PC-3 (cell line): ENCODE results near the gene SPATA6. TPM values are rescaled to one million over a fixed set of nuclear protein-coding genes. Genes with fewer than 3 reads are reported as not detected.
A peak's percentile ranks its signal among the peaks of the same experiment; 100 is the strongest.

ENCODE experiments used
- ATAC-seq: fragments of 200-7000 bp; cut with Tn5 transposase; 2 replicates; pipeline ENCODE4 v1.9.1; 2020; ENCODE audit warnings: mild to moderate bottlenecking, moderate library complexity
- BruUV-seq: library from RNA; stranded (reverse); fragments of 400-500 nt; replicated peaks from 2 replicates; lab custom pipeline; 2021; lab: Mats Ljungman, UMichigan
- CTCF ChIA-PET: fragments of 300-600 bp; sonication (Branson Sonifier 250); formaldehyde crosslinking; loops from one replicate; lab custom pipeline; 2022; ENCODE audit warnings: antibody characterized with exemption; lab: Charles Lee
- POLR2A ChIA-PET: fragments of 300-600 bp; sonication (Branson Sonifier 250); formaldehyde crosslinking; loops from one replicate; lab custom pipeline; 2022; ENCODE audit warnings: antibody characterized with exemption; ENCODE audit not compliant: unreplicated experiment; lab: Charles Lee
- DNase-seq: peaks from one replicate; pipeline ENCODE4 v3.0.0-alpha.2; 2015
- H2AFZ ChIP-seq: fragments of 300-600 bp; sonication (generic); 2 replicates; pipeline ENCODE4 v1.6.0; 2016; ENCODE audit warnings: antibody characterized with exemption, low read length
- H3F3A ChIP-seq: fragments of 300-600 bp; sonication (generic); one replicate; pipeline ENCODE4 v1.6.0; 2017; ENCODE audit warnings: antibody characterized with exemption, low read length, control low read depth, mild to moderate bottlenecking; ENCODE audit not compliant: unreplicated experiment
- H3K27ac ChIP-seq: fragments of 300-600 bp; sonication (generic); 2 replicates; pipeline ENCODE4 v1.5.1; 2016; ENCODE audit warnings: mild to moderate bottlenecking, low read length
- H3K27me3 ChIP-seq: fragments of 300-600 bp; sonication (generic); 2 replicates; pipeline ENCODE4 v1.6.1; 2016; ENCODE audit warnings: low read length, mixed read lengths
- H3K36me3 ChIP-seq: fragments of 300-600 bp; sonication (generic); 2 replicates; pipeline ENCODE4 v1.6.1; 2016; ENCODE audit warnings: low read depth, mixed run types, low read length, mixed read lengths
- H3K4me1 ChIP-seq: fragments of 300-600 bp; sonication (generic); 2 replicates; pipeline ENCODE4 v1.5.1; 2016; ENCODE audit warnings: low read length; ENCODE audit not compliant: insufficient read depth
- H3K4me2 ChIP-seq: fragments of 300-600 bp; sonication (generic); 2 replicates; pipeline ENCODE4 v1.6.0; 2016; ENCODE audit warnings: low read length
- H3K4me3 ChIP-seq: fragments of 300-600 bp; sonication (generic); 2 replicates; pipeline ENCODE4 v1.5.1; 2016; ENCODE audit warnings: mild to moderate bottlenecking, low read length, mixed read lengths
- H3K79me2 ChIP-seq: fragments of 300-600 bp; sonication (generic); 2 replicates; pipeline ENCODE4 v1.6.1; 2017; ENCODE audit warnings: low read length, mixed read lengths
- H3K9ac ChIP-seq: fragments of 300-600 bp; sonication (generic); 2 replicates; pipeline ENCODE4 v1.6.0; 2016; ENCODE audit warnings: mild to moderate bottlenecking, low read length
- H3K9me2 ChIP-seq: fragments of 300-600 bp; sonication (generic); replicated peaks from 2 replicates; pipeline ENCODE4 v1.6.1; 2016; ENCODE audit warnings: mixed run types, low read length, mixed read lengths
- H3K9me3 ChIP-seq: fragments of 300-600 bp; sonication (generic); 2 replicates; pipeline ENCODE4 v1.6.1; 2016; ENCODE audit warnings: low read length, mixed read lengths
- H4K20me1 ChIP-seq: fragments of 300-600 bp; sonication (generic); 2 replicates; pipeline ENCODE4 v1.6.1; 2016; ENCODE audit warnings: low read length, mixed read lengths
- CTCF ChIP-seq: fragments of 300-600 bp; sonication (generic); conservative IDR thresholded peaks from 2 replicates; pipeline ENCODE4 v1.5.1; 2017; ENCODE audit warnings: antibody characterized with exemption, low read depth, mild to moderate bottlenecking, low read length
- EZH2 ChIP-seq: fragments of 300-600 bp; sonication (generic); IDR thresholded peaks from one replicate; pipeline ENCODE4 v1.6.1; 2017; ENCODE audit warnings: antibody characterized with exemption, mild to moderate bottlenecking, low read length; ENCODE audit not compliant: unreplicated experiment
- EZH2phosphoT487 ChIP-seq: fragments of 300-600 bp; sonication (generic); IDR thresholded peaks from 2 replicates; pipeline ENCODE4 v1.6.1; 2018; ENCODE audit warnings: mild to moderate bottlenecking, antibody characterized with exemption, low read length, borderline replicate concordance
- intact Hi-C: fragments of 100-400 bp; cut with micrococcal nuclease; formaldehyde crosslinking; loops from 2 replicates; pipeline ENCODE4 v1.9.0; 2023
- total RNA-seq: library from RNA; depleted of rRNA; stranded (reverse); fragments of >200 nt; gene quantifications from 2 replicates; pipeline ENCODE4 v1.2.3, GENCODE V29; 2014; rRNA removed

Gene SPATA6
- total RNA-seq, 1 experiment from 2014 or later, result 0.40 TPM

GRCh38 chr1:48246727-48247126 lies 225.3 kb downstream of the SPATA6 start:
- Histone ChIP-seq H3K9me2 (no peaks in the 10 kb centered on the region), H3K4me2 (no peak overlapping the region), H3K27ac (no peak overlapping the region), H2AFZ (no peak overlapping the region), H3F3A (no peaks in the 10 kb centered on the region), H3K4me3 (no peak overlapping the region), H3K36me3 (no peaks in the 10 kb centered on the region), H3K9me3 (no peaks in the 10 kb centered on the region), H3K9ac (no peak overlapping the region), H4K20me1 (no peaks in the 10 kb centered on the region), H3K27me3 (no peaks in the 10 kb centered on the region), H3K4me1 (no peaks in the 10 kb centered on the region), H3K79me2 (no peaks in the 10 kb centered on the region)
- POLR2A ChIA-PET, result no interaction called here
- DNase-seq (peak; percentile 11), ATAC-seq (no peak)
- BruUV-seq, result no TSS peak
- TF ChIP-seq CTCF (no peak), EZH2phosphoT487 (no peak), EZH2 (no peak)
- CTCF ChIA-PET, result no interaction called here
- intact Hi-C loops, result no loop called here

Other genes starting within 250 kb of the SPATA6 start
- gene SLC5A9, start 249.5 kb downstream of the SPATA6 start, total RNA-seq, result not detected in 2 replicates